ENCODE measurements around the gene RERE. TPM values are rescaled to one million over a fixed set of nuclear protein-coding genes. Genes with fewer than 3 reads are reported as not detected.

RERE gene
- polyA plus RNA-seq, 4 donors = 112 to 163 (median 156) TPM

DNA sequence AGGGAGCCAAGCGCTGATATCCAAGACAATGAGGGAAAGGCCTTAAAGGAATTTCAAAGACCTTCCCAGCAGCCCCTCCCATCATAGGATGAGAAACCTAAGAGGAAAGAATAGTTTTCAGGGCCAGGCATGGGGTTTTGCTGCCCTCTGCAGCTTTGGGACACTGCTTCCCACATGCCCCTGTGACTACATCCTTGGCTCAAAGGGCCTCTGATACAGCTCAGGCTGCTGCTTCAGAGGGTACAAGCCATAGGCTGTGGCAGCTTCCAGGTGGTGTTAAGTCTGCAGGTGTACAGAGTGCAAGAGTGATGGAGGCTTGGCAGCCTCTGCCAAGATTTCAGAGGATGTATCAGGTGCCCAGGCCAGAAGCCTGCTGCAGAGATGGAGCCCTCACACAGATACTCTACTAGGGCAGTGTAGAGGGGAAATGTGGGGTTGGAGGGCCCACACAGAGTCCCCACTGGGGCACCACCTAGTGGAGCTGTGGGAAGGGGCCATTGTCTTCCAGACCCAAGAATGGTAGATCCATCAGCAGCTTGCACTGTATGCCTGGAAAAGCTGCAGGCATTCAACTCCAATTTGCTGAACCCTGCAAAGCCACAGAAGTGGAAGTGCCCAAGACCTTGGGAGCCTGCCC lies 373.8 kb downstream of the RERE start:
- DNase-seq (ENCODE audit: low read depth in 4 of 4, low spot score in 3 of 4) = no peak

DNA sequence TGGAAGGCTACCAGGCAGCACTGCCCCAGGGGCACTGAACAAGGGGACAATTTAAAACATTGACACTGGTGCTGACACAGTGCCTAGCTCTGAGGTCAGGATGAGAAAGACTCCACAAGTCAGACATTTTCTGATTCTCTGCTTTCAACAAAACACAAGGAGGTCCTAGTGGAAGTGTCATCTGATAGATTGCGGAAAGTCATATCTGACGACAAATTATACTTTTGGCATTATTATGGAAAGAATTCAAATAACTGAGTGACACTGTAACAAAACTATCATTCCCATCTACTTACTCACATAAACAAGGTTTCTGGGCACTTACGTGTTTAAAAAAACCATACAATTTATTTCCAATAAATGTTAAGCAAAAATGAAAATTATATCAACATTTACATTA lies 376.0 kb downstream of the RERE start:
- DNase-seq (ENCODE audit: low read depth in 4 of 4, low spot score in 3 of 4) = no peak

DNA sequence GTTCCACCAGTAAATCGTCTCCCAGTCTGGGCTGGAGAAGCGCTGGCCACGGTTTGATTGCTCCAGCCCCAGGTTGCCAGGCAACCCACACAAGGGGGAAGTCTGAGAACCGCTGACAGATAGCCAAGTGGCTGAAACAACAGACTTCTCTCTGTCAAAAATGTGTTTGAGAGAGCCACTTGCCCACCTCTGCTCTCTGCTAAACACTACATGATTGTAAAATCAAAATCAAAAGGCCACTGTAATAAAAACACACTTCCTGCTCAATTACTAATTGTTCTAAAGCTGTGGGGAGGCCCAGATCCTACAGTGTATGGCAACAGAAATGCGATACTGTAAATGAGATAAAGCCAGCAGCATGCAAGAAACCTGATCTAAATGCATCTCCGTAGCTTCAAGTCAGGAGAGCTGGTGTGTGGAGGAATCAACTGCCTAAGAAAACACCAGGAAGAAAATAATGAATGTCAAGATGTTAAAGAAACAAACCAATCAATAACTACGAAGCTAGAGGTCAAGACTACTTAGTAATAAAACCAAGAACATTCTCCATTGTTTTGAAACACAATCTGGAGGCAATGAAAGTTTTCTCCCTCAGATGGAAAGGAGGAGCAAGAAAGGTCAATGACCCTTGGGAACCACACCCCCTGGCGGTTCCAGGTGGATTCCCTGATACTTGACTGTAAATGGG lies 378.3 kb downstream of the RERE start:
- DNase-seq (ENCODE audit: low read depth in 4 of 4, low spot score in 3 of 4) = peak in 1 of 4 donors; percentile 59

DNA sequence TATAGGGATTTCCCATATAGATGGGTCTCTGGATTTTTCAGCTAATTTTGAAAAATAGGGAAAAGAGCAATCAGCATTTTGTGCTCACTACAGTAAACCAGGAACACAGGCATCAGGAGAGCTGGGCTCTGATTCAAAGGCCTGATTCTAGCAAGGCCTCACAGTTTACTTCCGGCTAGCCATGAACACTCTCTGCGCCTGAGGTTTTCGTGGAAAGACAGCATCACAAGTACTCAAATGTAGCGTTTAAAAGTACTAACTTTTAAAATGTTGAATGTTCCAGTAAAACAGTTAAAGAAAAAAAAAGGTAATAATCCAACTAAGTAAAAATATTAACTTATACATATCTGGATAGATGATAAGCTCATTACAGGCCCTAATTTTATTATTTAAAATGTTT lies 379.0 kb downstream of the RERE start:
- DNase-seq (ENCODE audit: low read depth in 4 of 4, low spot score in 3 of 4) = no peak

DNA sequence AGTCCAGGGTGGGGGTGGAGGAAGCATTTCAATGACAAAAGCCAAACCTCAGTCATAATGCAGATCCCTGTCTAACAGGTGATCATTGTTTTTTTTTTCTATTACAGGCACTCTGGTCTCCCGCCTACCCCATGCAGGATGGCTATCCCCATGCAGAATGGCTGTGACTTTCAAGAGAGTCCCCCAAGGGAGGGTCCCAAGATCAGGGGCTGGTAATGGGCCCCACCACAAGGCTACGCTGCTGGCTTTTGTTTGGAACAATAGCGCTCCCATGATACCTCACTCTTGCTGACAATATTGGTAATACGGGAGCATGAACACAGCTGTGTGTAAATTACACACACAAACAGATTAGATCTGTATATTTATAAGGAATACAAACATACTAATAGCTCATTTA lies 380.1 kb downstream of the RERE start:
- no peak for DNase-seq (ENCODE audit: low read depth in 4 of 4, low spot score in 3 of 4)

DNA sequence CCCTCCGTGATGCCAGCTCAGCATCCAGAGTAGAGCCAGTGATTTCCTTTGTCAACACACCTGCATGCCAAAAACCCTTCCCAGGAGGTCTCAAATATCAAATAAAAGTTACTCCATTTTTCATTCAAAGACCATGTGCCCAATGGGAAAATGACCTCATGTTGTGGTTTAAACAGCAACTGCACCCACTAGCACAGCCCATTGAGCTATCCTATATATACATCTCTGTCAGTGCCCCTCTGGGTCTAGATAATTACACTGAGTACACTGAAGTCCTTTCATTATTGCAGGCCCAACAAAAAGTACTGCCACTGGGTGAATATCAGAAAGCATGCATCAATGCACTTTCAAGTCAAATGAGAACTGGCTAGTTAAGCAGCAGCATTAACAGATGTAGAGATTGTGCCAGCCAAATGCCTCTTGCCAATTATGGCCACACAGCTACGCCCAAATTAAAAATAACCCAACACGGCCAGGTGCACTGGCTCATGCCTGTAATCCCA lies 381.8 kb downstream of the RERE start:
- no peak for DNase-seq (ENCODE audit: low read depth in 4 of 4, low spot score in 3 of 4)

DNA sequence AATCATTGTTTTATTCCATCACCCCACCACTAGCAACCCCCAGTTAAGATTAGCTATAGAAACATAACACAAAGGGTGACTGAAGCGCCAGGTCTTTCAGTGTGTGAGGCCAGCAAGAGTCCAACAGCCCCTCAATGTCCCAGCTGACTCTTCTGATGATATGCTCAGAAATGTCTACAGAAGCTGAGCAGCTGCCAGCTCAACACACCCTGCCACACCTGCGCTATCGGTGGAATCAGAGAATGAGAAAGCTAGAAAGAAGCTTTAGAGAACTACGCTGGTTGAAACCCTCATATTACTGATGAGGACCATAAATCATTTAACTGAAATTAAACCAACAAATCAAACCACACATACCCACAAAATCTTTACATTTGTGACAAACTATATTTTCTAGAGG lies 383.3 kb downstream of the RERE start:
- no peak for DNase-seq (ENCODE audit: low read depth in 4 of 4, low spot score in 3 of 4)

DNA sequence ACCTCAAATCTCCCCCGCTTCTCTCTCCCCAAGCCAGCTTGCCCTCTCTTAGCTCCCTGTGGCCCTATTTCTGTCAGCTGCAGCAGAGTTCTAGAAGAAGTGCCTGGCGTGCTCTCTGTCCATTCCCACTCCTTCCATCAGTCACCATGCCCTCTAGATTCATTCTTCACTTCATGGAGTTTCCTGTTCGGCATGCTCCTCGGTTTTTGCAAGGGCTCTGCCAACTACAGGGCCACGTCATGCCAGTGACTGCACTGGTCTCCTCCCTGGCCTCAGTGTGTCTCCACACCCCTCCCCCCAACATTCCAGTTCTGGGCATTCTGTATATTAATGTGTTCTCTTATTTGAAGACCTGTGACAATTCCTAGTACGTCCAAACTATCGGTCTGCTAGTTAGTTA lies 385.7 kb downstream of the RERE start:
- no peak for DNase-seq (ENCODE audit: low read depth in 4 of 4, low spot score in 3 of 4)

DNA sequence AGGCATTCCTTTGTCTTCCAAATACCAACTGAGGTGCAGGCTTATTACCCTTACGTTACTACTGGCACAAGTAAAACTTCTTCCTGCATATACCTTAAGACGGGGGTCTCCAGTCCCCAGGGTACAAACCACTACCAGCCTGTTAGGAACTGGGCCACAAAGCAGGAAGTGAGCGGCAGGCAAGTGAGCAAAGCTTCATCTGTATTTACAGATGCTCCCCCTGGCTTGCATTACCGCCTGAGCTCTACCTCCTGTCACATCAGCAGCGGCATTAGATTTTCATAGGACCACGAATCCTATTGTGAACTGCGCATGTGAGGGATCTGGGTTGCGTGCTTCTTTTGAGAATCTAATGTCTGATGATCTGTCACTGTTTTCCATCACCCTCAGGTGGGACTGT lies 386.4 kb downstream of the RERE start:
- no peak for DNase-seq (ENCODE audit: low read depth in 4 of 4, low spot score in 3 of 4)

DNA sequence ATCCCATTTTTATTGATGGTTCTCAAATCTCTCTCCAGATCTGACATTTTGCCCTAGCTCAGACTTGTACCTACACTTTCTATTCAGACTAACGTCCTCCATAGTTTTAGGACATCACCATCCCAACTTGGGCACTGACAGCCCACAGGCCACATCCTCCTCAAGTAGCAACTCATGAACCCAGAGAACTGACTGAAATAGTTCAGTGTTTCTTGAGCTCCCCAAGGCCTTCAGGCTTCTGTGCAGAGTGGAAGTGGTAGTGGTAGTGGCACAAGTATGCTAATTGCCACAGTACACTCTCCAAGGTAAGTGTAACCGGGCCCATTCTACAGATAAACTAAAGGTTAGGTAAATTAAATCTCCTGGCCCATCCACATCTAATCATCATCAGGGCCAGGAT lies 387.0 kb downstream of the RERE start:
- DNase-seq (ENCODE audit: low read depth in 4 of 4, low spot score in 3 of 4) = no peak

DNA sequence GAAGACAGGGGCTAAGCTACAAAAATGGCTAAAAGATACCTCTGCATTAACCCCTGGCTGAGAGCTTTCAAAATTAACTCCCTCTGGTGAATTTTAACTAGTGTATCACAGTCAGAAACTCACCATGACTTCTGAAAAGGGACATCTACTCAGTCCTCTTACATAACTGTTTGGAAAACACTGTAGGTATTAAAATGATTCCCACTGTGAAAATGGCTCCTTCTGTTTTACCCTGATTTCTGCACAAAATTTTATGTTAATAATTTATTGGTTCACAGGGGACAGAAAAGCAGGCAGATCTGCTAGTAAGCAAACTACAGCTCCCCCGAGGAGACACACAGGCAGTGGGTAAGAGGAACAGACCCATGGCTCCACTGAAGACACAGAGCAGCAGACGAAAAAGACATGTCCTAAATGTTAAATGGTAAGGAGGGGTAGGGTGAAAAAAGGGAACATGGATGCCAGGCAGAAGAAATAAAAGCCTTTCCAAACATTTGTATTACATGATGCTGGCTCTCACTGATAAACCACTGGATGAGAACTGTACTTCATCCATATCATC lies 387.8 kb downstream of the RERE start:
- no peak for DNase-seq (ENCODE audit: low read depth in 4 of 4, low spot score in 3 of 4)

DNA sequence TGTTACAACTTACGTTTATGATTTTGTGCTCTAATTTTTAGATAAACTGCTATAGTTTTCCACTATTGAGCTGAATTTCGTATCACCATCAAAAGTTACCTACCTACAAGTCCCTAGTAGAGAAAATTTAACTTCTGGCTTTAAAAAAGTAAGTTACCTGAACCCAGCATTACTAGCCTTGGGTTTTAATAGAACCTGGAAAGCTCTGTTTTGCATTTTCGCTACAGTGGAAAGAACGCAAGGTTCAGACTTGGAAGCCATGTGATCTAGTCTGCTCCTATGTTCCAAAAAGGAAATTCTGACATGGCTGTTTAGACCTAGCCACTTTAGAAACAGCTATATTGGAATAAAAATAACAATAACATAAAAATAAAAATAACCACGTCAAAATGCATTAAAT lies 389.0 kb downstream of the RERE start:
- no peak for DNase-seq (ENCODE audit: low read depth in 4 of 4, low spot score in 3 of 4)

DNA sequence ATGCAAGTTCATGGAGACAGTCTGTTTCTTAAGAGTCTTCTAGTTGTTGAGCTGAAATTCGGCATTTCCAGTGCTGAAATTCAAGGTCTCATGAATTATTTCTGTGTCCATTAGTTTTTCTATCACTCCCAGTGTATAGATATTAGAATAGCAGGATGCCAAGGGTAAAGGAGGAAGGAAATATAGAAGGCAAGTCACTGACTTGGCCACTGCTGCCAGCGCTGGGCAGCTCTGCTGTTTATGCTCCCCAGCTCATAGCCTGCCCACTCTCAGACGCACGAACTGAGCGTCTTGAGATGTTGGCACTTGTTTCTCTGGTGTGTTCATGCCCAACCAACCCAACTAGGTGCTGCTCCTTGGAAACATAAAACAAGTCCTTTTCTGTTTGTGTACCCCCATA lies 389.5 kb downstream of the RERE start:
- no peak for DNase-seq (ENCODE audit: low read depth in 4 of 4, low spot score in 3 of 4)

DNA sequence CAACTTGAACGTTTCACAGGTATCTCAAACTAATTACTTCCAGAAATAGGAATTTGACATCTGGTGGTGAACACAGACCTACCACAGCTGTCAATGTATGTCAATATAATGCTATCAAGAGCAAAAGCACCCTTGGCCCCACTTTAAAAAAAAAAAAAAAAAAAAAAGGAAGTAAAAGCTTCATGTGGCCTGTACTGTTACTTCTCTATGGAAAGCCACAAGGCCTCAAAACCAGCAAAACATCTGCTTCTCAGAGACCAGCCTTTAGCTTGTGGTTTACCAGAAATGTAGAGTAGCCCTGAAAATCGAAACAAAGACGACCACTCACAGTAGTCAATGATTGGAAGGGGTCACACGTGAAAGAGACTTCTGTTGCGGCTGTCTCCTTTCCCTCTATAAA lies 389.9 kb downstream of the RERE start:
- DNase-seq (ENCODE audit: low read depth in 4 of 4, low spot score in 3 of 4) = no peak

DNA sequence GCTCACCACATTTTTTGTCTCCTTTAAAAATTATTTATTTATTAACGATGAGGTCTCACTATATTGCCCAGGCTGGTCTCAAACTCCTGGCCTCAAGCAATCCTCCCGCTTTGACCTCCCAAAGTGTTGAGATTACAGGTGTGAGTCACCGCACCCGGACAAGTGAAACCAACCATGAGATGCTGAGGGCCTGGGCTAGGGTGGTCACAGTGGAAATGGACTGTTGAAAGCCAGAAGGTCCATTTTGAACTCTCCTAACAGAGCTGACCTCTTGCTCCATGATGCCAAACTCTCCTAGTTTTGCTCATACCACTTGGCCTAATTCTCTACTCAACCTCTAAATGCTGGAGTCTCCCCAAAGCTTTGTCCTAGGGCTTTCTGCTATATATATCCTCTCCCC lies 390.4 kb downstream of the RERE start:
- DNase-seq (ENCODE audit: low read depth in 4 of 4, low spot score in 3 of 4) = no peak

DNA sequence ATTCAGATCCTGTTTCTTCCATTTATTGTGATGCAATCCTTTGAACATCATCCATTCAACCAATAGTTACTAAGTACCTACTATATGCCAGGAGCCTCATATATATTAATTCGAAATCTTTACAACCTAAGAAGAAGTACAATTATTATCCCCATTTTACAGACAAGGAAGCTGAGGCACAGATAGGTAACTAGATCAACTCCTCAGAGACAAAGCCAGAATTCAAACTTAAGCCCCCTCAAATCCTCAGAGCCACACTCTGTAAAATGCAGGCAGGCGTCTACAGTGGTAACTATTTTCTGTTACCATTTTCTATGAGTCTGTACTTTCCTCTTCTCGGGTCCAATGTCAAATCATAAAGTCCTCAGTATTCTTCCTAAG lies 391.7 kb downstream of the RERE start:
- no peak for DNase-seq (ENCODE audit: low read depth in 4 of 4, low spot score in 3 of 4)

DNA sequence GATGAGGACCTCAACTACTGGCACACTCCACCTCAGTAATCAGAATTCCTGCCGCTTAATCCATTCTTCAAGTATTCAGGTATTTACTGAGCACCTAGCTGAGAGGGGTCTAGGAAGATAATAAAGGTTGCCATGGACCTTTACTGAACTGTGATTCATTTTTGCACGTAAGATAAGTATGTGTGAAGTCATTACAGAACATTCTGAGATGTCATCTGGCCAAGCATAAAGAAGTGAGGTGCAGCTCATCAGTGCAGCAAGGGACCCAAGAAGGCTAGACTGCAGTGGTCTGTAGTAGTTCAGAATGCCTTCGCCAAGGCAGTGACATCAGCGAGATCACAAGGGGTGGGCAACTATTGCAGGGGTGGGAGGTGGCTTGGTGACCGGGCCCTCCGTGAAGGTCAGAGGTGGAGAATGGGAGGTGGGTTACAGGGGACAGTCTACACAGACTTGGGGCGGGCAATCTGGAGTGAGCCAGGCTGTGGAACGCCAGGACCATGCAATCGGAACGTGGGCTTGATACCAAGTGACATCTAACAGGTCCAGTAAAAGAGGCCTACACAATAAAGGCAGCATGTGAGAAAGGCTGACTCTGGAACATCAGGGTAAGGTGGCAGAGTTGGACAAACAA lies 392.2 kb downstream of the RERE start:
- DNase-seq (ENCODE audit: low read depth in 4 of 4, low spot score in 3 of 4) = no peak

DNA sequence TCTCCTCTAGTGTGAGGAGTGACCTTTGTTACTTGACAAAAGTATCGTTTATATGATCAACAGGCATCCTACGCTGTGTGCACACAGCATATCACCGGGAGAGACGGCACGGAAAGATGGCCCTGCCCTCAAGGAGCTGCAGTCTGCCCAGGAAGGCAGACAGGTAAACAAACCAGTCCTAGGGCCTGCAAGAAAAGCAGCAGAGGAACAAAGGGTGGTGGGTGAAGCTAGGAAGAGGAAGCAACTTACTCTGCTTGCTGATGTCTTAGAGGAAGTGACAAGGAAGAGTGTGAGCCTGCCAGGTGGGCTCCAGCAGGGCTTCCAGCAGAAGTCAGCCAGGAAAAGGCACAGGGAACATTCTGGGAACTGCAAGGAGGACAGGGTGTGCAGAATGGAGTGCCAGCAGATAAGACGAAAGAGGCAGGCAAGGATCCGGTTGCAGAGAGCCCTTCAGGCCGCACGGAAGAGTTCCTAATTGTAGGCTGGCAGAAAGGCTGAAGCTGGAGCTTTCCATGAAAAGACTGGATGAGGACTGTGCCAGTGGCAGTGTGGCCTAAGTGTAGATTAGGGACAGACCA lies 392.8 kb downstream of the RERE start:
- DNase-seq (ENCODE audit: low read depth in 4 of 4, low spot score in 3 of 4) = no peak

DNA sequence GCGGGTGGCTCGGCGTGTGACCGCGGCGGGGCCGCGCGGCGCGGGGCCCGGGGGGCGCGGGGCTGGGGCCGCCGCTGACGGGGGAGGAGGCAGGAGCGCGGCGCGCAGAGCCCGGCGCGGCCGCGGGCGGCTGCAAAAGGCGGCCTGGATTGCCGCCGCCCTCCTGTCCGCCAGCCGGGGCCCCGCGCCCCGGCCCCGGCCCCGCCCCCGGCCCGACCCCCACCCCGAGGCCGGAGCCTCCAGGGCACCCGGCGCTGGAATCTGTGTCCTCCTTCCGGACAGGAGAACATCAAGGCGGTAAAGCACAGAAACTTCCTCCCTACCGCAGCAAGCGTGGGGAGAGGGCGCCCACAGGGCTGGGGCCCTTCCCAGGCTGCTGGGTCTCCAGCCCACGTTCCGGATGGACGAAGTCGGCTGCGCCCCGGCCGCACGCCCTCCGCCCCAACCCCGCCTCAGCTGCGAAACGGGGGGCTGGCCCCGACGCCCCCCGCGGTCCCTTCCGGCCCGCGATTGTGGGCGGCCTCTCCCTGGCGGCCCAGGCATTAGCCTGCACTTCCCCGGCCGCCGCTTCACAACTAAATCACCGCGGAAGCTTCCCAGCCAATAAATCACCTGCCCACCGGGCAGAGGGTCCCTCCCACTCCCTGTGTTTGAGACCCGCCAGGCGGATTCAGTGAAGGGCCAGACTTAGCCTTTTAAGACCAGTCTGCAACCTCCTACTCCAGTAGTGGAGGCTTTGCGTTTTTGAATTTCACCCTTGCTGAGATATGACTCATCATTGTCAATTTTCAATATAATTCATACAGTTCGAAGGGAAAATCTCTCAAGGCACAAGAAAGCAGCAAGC lies 393.5 kb downstream of the RERE start:
- DNase-seq (ENCODE audit: low read depth in 4 of 4, low spot score in 3 of 4) = peak in 1 of 4 donors; percentile 82

DNA sequence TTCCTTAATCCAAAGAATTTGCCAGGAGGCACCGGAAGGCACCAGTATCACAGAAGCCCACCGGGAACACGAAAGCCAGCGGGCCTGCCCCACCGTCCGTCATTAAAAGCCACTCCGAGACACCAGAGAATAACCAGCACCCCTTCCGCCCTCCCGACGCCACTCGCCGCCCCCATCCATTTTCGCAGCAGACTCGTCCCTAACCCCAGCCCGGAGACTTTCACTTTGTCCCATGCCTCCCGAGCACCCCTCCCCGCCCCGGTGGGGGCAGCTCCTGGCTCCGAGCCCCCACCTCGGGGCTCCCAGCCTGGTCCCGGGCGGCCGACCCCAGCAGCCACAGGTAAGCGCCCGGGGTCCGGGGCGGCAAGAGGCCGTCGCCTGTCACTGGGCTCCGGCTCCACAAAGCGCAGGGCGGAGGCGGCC lies 394.2 kb downstream of the RERE start:
- DNase-seq (ENCODE audit: low read depth in 4 of 4, low spot score in 3 of 4) = no peak

Data from left renal pelvis (tissue), 4 donors.